ENCODE data around the gene LRFN4.

The LRFN4 gene

DNA sequence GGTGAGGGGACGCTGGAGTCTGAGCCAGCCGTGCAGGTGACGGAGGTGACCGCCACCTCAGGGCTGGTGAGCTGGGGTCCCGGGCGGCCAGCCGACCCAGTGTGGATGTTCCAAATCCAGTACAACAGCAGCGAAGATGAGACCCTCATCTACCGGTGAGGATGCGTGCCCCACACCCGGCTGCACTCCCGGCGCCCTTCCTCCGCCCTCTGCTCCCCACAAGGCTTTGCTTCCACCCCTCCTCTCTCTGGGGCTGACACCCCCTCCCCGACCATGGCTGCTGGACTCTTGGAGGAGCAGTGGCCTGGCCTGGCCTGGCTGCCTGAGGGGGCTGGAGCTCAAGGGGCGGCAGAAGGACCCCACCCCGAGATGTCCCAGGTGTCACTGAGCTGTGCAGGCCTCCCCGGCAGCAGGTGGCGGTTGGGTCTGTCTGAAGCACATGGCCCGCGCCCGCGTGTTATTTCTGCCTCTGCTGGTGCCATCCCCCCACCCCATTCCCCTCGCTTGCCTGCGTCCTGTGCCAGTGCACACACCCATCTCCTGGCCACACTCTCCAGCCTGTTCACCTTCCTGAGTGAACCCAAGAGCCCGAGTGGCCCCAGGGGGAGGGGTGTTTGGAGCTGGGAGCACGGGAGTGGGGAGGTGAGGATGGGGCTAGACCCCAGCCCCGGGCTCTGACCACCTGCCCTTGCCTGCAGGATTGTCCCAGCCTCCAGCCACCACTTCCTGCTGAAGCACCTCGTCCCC lies 2.2 kb downstream of the LRFN4 start:
- DNase-seq: no peak

DNA sequence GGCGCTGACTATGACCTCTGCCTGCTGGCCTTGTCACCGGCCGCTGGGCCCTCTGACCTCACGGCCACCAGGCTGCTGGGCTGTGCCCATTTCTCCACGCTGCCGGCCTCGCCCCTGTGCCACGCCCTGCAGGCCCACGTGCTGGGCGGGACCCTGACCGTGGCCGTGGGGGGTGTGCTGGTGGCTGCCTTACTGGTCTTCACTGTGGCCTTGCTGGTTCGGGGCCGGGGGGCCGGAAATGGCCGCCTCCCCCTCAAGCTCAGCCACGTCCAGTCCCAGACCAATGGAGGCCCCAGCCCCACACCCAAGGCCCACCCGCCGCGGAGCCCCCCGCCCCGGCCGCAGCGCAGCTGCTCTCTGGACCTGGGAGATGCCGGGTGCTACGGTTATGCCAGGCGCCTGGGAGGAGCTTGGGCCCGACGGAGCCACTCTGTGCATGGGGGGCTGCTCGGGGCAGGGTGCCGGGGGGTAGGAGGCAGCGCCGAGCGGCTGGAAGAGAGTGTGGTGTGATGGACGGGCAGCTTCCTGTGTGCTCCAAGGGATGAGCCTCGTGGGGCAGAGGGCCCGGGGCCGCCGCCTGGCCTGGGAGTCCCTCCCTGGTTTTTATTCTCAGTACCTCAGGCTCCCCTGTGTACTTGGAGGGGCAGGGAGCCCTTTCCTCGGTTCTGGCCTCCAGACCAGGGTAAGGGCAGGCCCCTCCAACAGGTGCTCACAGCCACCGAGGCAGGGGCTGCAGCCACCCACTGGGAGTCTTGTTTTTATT lies 3.0 kb downstream of the LRFN4 start:
- DNase-seq: no peak

DNA sequence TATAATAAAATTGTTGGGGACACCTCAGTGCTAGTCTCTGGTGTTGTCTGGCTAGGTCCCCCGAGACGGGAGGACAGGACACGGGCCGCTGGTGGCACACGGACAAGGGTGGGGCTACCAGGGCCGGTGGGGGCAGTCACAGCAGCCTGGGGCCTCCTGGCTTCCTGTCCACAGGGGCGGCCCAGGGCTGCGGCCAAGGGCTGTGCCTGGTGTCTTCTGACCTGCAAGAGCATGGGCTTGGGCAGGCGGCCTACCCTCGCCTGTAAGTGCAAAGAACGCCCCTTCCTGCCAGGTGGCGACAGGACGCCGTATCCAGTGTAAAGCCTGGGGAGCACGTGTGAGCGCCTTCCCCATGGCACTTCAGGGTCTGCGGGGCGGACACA lies 3.6 kb downstream of the LRFN4 start:
- DNase-seq: no peak

DNA sequence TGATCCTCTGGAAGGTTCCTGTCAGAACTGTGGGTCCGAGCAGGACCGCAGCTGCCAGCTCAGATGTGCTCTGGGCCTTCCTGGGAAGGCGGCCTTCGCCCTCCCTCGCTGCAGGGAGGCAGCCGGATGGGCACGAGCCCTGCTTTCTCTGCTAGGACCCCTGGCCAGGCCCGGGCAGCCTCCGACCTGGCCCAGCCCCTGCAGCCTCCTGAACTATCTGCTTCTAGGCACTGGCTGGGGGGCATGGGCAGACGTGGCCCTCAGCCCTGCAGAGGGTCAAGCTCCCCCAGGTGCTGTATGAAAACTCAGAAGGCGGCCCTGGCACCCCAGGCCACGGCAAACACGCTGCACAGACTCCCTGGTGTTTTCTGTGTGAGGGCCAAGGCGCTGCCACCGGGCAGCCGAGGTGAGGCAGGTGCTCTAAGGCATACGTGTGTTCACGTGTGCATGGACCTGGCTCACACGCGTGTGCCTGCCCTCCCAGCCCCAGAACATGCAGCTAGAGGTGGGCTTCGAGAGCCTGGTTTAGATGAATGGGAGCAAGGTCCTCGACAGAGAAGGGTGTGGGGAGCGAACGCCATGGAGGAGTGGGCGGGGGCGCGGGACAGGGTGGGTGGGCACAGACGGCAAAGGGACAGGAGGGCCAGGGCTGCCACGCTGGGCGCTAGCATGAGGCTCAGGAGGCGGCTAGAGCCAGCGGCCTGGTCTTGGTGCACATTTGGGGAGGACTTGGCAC lies 4.3 kb downstream of the LRFN4 start:
- no peak for DNase-seq

DNA sequence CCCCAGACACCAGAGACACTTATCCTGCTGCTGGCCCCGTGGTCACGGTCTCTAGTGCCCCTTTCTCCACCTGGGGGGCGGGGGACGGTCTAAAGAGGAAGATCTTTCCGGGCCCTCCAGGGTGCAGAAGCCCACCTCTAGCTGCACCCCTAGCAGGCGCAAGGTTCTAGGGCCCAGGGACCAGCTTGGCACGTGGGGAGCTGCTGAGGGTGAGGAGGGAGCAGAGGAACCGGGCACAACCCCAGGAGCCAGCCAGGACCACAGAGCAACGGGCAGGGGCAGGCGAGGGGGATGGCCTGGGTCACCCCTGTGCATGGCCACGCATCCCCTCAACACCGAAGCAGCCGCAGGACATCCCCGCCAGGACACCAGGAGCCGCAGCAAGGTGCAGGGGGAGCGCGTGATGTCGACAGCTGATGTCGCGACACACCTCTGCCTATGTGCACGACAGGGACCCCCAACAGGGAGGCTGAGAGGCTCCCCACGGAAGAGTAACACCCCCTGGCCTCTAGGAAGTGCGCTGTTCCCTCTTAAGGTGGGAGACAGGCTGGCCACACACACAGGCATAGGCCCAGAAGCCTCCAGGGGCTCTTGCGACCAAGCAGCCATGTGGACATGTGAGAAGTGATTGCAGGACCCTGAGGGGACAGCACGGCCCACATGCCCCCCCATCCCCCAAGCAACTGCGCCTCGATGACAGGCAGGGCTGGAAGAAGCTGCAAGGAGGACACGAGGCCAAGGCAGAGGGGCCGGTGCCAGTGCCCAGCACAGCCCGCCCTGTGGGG lies 5.1 kb downstream of the LRFN4 start:
- no peak for DNase-seq

DNA sequence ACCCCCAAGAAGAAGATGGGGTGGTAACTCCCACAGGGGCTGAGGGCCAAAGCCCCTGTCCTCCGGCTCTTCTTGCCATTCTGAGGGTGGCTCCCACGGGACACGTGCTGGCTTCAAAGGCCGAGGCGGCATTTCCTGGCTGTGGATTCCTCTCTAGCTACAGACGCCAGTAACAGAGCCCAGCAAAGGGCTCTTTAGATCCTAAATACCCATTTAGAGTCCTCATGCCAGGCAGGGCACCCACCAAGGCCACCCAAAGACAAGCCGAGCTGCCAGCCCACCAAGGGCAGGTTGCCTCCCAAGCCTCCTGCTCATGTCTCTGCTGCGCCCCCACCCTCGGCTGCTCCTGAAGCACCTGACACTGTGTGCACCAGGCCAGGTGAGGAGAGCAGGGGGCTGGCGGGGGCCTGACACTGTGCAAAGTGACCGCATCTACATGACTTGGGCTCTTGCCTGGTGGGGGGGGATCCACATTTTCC lies 5.7 kb downstream of the LRFN4 start:
- DNase-seq: no peak

DNA sequence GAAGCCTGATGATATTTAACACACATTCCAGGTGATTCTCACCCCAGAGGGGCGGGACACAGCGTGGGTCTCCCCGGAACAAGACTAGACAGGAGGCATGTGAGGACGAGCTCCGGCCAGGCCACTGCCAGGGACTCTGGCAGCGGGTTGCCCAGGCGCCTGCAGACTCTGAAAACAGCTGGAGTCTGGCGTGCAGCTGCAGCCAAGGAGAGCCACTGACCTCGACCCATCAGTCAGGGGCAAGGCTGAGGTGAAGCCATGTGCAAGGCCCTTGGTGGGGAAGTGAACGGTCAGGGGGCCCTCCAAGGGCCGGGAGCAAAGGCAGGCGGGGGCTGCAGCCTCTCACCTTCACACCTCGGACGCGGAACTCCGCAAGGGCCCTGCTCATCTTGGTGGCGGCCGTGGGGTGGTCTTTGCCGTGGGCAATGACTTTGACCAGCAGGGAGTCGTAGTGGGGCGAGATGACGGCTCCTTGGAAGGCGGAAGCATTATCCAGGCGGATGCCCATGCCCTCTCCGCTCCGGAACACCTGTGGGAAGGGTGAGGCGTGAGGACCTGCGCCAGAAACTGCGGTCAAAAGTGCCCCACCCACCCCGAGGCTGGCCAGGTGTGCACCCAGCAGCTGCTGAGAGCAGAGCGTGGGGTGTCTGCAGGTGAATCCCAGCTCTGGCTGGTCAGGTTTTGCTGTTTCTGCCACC lies 6.7 kb downstream of the LRFN4 start:
- DNase-seq: no peak

DNA sequence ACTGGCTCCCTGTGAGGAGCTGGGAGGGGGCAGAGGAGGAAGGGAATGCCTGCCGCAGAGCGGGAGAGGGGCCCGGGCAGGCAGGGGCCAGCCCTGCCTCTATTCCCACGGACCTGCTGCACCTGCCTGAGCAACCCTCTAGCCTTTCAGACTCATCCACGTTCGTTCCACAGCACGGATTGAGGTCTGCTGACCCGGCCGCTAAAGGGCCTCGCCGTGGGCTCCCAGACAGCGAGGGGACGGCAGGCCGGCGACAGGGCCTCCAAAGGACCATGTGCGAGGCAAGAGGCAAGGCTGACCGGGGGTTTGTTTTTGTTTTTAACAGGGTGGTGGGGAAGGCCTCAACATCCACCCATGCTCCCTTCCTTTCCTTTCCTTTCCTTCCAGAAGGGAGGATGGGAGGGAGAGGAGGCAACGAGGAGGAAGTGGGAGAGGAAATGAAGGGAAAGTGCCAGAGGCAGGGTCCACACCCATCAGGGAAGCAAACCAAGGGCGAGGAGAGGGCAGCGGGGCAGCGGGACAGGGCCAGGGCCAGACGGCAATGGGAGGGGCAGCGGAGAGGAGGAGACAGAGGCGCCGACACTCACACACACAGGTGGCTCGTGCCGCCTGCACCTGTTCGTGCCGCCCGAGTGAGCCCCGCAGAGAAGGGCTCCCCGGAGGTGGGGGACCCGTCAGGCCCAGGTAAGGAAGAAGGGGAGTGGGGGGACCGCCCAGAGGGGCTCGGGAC lies 7.5 kb downstream of the LRFN4 start:
- DNase-seq: no peak

DNA sequence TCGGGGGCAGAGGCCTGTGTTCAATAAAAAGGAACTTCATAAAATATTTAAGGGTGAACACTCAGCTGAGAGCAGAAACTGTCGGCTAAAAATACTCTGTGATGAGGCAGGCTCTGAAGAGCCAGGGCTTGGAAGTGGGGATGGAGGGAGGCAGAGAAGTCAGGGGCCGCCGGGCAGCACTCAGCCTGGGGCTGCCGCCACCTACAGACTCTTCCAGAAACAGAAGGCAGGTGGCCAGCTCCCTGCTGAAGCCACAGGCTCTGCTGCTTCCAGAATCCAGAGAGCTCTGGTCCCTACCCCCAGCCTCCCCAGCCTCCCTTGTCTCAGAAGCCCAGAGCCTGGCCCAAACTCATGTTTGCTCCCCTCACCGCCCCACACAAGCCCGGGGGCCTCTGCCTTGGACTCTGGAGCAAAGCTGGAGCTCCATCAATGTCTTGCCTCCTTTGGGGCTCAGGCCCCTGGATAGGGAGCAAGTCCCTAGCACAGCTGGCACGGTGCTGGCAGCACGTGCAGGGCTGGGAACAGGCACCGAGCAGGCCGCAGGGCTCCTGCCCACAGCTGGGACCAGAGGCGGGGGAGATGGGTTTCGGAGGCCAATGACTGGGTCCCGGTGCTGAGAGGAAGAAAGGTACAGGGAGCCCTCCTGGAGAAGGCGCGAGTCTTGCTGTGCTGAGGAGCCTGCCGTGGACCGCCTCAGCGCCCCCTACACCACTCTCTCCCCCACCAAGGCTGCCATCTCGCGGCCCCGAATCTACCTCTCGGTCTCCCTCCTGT lies 8.2 kb downstream of the LRFN4 start:
- DNase-seq: no peak

DNA sequence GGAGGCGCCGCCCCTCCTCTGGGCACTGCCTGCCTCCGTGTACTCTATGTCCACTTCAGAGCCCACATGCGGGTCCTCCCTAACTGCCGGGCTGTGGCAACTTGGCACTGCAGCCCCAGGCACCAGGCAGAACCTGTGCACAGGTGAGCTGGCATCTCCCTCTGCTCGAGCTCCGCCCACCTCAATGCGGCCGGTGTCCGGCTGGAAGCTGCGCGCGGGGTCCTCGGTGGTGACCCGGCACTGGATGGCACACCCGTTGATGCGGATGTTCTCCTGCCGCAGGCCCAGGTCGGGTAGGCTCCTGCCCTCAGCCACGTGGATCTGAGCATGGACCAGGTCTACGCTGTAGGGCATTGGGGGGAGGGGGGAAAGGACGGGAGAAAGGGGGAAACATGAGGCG lies 9.1 kb downstream of the LRFN4 start:
- no peak for DNase-seq

DNA sequence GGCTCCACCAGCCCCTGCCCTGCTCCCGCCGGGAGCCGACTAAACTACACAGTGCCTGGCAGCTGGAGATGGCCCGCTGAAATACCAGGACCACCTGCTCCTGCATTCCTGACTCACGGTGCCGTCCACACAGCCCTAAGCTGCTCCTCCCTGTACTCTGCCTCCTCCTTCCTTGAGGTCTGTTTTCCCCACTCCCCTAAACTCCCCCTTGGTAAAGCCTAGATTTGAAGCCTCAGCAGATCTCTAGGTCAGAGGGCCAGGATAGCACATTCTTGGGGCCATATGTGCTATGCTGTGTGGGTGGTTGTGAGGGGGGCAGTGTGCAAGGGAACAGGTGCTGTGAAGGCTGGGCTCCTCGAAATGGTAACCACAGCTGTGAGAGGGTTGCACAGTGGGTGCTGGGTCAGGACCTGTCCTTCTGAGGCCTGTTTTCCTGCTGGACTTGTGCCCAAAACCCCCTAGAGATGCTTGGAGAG lies 9.7 kb downstream of the LRFN4 start:
- DNase-seq: no peak

DNA sequence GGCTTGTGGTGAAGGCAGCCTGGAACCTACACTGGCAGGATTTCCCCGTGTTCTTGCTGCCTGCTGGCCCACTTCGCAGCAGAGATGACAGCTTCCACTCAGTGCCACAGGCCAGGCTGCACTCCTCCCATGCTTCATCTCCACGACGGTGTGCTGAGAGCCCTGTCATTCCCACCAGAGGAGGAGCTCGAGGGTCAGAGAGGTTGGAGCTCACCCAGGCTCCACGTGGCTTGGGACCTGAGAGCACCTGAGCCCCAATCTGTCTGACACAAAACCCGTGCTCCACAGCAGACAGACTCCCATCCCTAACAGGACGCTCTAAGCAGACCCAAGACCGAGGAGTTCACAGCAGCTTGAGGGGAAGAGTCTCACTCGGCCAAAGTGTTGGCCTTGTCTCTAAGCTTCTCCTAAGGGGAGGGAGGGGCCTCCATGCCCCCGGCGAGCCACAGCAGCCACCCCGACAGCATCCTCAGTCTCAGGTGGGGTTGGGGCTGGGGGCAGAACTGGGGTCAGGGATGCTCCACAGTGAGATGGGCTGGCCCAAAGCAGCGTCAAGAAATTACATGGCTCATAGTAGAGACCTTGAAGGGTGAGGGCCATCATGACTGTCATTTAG lies 10.7 kb downstream of the LRFN4 start:
- no peak for DNase-seq

DNA sequence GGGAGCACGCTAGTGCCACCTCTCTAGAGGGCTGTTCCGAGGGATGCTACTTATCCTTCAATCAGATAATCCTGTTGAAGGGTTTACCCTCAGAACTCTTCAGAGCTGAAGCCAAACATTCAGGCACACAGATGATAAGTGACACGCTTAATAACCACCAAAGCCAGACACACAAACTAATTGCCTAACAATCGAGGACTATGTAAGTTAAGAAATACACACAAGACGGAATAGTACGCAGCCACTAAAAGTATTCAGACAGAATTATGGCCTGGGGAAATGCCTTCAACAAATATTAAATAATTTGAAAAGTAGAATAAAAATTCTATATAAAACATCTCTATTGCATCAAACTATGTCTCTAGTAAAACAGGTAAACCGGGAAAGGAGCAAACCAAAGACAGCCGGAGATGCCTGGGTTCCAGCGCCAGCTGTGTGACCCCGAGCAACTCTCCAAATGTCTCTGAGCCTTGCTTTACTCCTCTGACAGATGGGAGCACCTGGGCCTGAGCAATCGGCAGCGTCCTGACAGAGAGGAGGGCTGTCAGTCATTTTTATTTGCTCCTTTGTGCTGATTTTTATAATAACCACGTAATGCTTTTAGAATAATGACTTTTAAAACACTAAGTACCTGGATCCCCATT lies 11.3 kb downstream of the LRFN4 start:
- DNase-seq: no peak

DNA sequence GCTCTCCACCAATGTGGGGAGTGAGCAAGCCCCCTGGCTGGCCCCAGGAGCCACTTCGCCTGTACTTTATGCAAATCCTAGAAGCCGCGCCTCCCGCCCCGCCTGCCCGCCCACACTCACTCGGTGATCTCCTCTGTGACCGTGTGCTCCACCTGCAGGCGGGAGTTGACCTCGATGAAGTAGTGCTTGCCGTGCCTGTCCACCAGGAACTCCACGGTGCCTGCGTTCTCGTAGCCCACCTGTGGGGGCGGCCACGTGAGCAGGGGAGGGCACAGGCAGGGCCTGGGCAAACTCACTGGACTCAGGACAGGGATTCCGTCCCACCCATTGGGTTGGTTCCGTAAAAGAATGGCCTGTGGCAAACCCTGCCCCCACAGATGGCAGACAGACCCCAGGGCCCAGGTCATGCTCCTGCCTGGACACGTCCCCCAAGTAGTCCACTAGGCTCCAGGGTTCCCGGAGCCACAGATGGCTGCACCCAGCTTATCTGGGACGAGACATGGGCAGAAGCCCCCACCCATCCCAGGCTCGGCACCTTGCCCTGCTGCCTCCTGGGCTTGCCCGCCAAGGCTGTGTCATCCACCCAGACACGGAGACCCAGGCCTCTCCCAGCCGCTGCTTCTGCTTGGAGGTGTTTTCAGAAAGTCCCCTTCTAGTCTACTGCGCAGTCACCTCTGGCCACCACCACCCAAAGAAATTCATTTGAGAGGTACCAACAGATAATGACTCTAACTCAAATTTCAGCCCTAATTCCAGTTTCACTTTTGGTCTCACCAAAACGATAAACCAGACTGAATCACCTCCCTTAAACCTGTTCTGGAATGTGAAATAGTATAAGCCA lies 12.1 kb downstream of the LRFN4 start:
- peak; percentile 26 to 53 for DNase-seq

DNA sequence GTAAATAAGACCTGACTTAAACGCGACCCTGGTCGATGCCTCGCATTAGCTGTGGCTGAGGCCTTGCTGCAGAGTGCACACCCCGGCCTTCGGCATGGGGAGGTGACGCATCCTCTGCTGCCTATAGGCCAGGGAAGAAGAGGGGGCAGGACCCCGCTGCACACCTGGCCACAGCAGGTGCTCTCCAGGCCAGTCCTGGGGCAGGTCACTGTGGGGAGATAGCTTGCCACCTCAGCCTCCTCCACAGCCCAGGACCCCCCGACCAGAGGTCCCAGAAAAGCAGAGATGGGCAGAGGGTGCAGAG lies 12.7 kb downstream of the LRFN4 start:
- no peak for DNase-seq

DNA sequence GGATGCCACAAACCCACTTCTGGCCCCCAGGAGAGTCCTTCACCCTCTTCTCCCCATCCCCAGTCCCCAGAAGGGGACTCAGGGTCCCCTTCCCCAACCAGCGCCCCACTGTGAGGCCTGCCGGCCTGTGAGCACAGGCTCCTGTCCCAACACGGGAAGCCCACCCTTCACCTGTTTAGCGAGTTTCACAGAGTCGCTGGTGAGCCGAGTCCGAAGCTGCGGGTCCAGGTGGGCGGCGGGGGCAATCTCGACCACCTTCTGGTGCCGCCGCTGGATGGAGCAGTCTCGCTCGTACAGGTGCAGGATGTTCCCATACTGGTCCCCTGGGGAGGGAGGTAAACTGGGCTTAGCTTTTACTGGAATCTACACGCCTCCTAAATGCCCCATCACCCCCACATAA lies 13.3 kb downstream of the LRFN4 start:
- DNase-seq: no peak

DNA sequence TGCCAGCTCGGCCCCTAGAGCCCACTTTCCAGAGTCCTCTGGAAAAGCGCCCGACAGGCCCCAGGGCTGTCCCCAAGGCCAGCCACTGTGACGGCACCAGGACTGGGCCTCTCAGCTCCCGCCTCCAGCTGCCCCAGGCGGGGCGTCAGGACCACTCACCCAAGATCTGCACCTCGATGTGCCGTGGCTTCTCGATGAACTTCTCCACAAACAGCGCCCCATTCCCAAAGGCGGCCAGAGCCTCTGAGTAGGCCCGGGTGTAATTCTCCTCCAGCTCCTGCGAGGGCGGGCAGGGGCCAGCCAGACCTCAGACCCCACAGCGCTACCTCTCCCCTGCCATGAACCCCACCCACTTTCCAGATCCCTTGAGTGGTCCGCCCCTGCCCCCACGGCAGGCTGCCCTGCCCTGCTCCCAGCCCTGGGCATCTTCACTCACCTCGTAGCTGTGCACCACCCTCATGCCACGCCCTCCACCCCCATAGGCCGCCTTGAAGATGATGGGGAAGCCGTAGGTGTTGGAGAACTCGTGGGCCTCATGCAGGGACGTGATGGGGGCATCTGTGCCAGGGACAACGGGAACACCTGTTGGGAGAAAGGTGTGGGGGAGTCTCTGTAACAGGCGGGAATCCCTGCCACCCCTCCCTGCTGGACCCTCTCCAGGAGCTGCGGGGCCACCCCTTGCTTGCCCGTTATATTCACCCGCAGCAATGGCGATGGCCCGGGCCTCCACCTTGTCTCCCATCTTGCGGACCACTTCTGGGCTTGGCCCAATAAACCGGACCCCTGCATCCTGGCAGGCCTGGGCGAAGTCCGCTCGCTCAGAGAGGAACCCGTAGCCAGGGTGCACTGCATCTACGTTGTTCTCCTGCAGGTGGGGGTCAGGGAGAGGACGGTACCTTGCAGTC lies 14.0 kb downstream of the LRFN4 start:
- DNase-seq: no peak

DNA sequence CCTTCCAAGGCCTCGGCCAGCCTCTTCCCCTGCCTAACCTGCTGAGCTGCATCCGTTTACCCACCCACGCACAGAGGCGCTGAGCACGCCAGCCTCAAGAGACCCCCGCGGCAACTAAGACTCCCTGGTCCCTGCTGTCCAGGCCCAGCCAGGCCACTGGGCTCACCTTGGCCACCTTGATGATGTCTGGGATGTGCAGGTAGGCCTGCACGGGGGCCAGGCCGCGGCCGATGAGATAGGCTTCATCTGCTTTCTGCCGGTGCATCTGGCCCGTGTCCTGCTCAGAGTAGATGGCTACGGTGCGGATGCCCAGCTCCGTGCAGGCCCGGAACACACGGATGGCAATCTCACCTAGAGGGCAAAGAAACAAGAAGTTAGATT lies 14.6 kb downstream of the LRFN4 start:
- DNase-seq: no peak

All from inflammatory macrophage (primary cell).